Stimulated activated CD8-positive, alpha-beta memory T cell treated with anti-CD3 and anti-CD28 coated beads, Interleukin-2, amount 100 ng/mL, for 48 hours (primary cell): ENCODE data around the gene UTP3.
A peak's percentile ranks its signal among the peaks of the same experiment; 100 is the strongest.
"Not testable (repeated sequence)": the region's sequence is repeated elsewhere in the genome, so short reads cannot be mapped to it uniquely, and the experiment has no call there.

ENCODE experiments used
- DNase-seq, 2 donors: peaks; one replicate each; pipeline ENCODE4 v3.0.0-alpha.2; 2020; ENCODE audit warnings: low read depth in 2 of 2

UTP3 gene

DNA sequence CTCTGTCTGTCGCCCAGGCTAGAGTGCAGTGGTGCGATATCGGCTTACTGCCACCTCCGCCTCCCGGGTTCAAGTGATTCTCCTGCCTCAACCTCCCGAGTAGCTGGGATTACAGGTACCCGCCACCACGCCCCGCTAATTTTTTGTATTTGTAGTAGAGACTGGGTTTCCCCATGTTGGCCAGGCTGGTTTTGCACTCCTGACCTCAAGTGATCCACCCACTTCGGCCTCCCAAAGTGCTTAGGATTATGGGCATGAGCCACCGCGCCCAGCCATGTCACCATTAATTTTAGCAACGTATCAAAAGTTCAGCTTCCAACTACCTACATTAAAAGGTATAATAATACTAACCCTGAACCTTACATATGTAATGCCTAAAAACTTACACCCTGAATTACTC is 940 bp upstream of the UTP3 start:
- DNase-seq, result peak in 1 of 2 donors; percentile 7

GRCh38 chr4:70688795-70689231 is 481 bp downstream of the UTP3 start:
- no peak for DNase-seq

GRCh38 chr4:70691661-70692060 is 3.3 kb downstream of the UTP3 start:
- no peak for DNase-seq

DNA sequence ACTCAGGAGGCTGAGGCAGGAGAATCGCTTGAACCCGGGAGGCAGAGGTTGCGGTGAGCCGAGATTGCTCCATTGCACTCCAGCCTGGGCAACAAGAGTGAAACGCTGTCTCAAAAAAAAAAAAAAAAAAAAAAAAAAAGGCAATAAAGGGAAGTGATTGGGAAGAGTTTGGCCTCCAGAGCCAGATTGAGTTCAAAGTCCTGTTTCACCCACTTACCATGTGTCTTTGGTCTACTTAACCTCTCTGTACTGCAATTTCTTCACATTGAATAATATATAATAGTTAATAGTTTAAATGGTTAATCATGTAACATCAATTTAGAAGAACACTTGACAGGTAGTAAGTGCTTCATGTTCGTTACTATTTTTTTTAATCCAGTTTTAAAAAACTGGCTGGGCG is 6.3 kb downstream of the UTP3 start:
- DNase-seq, result not testable (repeated sequence)

- DNase-seq, result not testable (repeated sequence)
These were observed 10.1 kb downstream of the UTP3 start for GRCh38 chr4:70698435-70698834.

DNA sequence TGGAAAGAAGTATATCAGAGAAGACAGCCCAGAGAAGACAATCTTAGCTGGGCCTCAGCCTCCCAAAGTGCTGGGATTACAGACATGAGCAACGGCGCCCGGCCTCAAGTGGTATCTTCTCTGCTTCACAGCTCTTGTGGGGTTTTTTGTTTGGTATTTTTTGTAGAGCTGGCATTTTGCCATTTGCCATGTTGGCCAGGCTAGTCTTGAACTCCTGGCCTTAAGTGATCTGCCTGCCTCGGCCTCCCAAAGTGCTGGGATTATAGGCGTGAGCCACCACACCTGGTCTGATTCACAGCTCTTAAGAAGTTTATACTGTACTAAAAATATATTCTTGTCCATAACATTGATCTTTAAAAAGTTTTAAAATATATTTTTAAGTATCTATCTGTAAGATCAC is 12.4 kb downstream of the UTP3 start:
- no peak for DNase-seq

DNA sequence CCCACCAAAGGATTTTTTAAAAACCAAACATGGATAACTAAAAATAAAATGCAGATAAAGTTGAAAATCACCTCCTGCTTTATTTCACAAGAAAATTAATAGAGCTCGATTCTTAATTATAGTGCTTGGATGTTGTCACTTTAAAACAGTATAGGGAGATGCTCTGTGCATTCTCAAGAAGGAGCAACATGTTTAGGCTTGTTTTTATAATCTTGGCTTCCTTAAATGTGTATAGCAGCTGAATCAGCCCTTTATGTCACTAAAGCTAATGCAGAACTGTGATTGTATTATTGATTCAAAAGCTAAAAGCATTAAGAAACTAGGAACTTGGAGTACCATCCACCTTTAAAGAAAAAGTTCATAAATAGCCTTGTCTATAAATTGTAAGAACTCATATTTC is 12.9 kb downstream of the UTP3 start:
- DNase-seq, result no peak

DNA sequence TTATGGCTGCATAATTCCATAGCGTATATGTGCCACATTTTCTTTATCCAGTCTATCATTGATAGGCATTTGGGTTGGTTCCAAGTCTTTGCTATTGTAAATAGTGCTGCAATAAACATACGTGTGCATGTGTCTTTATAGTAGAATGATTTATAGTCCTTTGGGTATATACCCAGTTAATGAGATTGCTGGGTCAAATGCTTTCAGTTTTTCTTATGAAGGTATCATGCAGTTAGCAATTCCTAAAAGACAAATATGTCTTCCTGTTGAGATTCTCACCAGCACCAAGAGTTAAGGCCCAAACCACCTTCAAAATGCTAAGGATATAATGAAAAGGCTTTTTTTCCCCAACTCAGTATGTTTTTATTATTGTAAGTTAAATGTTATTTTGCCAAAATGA is 14.3 kb downstream of the UTP3 start:
- DNase-seq, result not testable (repeated sequence)

- no peak for DNase-seq
These were observed 15.4 kb downstream of the UTP3 start for GRCh38 chr4:70703619-70704214.

DNA sequence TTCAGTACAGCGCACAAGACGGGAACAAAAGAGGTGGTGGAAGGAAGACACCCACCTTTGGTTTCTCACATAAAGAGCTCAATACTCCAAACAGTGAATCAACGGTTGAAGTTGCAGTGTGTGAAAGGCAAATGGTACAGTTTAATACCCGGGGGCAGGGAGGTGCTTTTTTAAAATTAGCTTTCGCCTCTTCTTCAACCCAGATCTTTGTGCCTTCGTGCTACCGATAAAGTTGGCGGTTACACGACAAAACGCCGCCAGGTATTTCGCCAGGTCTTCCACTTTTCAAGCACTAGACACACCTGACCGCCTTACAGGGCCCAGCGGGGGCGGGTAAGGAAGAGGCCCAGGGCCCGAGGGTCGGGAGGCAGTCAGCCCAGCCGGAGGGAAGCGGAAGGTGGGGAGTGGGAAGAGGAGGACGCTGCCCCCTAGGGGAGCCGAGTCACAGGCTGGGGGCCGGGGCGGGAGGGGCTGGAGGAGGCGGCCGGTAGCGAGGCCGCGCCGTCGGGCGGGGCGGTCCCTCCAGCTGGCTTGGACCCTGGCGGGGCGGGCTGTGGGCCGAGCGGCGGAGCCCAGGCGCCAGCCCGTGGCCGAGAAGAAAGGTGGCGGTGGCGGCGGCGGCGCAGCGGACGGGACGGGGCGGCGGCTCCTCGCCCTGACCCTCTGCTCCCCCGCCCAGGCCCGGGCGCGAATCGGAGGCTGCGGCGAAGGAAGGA is 16.0 kb downstream of the UTP3 start:
- DNase-seq, result peak; percentile 31 to 47

- DNase-seq, result no peak
These were observed 16.5 kb downstream of the UTP3 start for GRCh38 chr4:70704931-70705182.

GRCh38 chr4:70705183-70706043 is 17.1 kb downstream of the UTP3 start:
- peak; percentile 60 to 63 for DNase-seq

- DNase-seq, result no peak
These were observed 17.7 kb downstream of the UTP3 start for GRCh38 chr4:70706044-70706461.

- DNase-seq, result no peak
These were observed 18.2 kb downstream of the UTP3 start for GRCh38 chr4:70706516-70706915.

GRCh38 chr4:70709611-70710205 is 21.4 kb downstream of the UTP3 start:
- no peak for DNase-seq

DNA sequence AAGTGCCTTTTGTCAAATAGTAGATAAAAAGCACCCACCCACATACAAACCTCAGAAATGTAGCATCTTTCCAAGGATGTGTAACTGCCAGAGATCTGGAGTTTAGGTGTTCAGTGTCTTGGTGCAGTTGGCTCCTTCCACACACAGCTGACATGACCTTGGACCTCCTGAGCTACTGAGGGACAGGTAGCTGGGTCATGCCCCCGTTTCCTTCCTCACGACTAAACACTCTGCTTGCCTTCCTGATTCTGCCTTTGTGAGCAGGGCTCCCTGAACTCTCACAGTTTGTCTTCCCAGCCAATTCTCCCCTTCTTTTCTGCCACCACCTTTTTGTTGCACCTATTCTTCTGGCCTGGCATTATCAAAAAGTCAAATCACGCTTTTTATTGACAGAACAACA is 23.3 kb downstream of the UTP3 start:
- DNase-seq, result no peak

- DNase-seq, result no peak
These were observed 23.8 kb downstream of the UTP3 start for GRCh38 chr4:70712150-70712549.

DNA sequence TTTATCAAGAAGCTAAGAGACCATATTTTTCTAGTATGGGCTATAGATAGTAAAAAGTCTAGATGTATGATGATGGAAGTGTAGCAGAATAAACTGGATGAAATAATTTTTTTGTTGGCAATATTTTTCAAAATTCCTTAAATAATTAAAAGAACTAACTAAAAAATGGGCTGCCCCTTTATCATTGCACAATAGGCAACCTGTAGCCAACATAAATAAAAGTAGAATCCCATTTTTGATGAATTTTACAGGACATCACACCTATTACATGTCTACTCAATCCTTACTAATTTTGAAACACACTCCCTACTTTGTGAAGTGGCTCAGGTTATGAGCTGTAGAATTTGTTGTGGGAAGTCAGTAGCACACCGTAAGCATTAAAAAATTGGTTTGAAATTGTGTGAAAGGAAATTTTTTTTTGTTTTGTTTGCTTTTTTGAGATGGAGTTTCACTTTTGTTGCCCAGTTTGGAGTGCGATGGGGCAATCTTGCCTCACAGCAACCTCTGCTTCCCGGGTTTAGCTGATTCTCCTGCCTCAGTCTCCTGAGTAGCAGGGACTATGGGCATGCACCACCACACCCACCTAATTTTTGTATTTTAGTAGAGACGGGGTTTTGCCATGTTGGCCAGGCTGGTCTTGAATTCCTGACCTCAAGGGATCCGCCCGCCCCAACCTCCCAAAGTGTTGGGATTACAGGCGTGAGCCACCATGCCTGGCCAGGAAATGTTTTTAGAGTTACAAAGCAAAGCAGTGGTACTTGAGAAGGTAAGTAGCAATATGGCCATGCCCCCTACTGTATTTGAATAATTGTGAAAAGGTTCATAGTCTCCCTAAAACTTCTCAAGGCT is 24.5 kb downstream of the UTP3 start:
- DNase-seq, result no peak

DNA sequence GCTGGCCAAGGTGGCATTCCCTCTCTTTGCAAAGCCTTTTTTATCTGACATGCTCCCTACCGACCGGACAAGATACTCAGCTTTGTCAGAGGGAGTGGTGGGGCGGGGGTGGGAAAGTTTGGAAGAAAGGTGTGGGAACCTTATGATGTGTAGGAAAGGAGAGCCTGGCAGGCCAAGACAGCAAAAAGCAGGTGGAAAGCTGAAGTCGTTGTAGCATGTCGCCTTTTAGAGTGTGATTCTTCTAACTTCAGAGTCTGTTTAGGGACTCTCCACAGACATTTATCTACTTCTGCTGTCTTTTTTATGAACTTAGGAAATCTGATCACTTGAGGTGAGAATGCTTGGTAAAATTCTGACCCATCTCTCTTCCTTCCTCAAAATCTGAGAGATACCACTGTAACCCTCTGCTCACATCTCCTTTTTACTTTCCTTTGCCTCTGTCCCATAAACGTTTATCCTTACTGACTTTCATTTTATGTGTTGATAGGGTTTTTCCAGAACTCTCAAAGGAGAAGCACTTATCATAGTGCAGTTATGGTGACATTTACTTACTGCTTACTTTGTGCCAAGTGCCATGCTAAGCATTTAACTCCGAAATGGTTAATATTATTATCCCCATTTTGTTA is 25.2 kb downstream of the UTP3 start:
- DNase-seq, result no peak

GRCh38 chr4:70714079-70714887 is 26.0 kb downstream of the UTP3 start:
- DNase-seq, result no peak
